ENCODE results near the gene USP6NL.

DNA sequence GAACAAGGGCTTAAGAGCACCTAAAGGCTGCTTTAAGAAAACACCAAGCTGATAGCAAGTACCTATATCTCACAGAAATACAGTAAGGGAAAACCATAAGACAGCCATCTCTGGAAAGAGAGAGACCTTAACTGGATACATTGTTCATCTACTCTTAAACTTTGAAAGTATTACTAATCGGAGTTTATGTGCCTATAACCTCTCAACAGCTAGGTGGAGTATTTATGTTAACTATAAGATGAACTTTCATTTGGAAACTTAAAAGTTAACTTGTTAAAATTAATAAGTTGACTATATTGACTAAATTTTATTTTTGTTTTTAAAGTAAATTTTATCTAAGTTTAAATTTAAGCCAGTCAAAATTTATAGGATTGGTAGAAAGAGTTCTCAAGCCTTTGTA, 90.6 kb downstream of the USP6NL start:
- TF ChIP-seq, protein P1, sequence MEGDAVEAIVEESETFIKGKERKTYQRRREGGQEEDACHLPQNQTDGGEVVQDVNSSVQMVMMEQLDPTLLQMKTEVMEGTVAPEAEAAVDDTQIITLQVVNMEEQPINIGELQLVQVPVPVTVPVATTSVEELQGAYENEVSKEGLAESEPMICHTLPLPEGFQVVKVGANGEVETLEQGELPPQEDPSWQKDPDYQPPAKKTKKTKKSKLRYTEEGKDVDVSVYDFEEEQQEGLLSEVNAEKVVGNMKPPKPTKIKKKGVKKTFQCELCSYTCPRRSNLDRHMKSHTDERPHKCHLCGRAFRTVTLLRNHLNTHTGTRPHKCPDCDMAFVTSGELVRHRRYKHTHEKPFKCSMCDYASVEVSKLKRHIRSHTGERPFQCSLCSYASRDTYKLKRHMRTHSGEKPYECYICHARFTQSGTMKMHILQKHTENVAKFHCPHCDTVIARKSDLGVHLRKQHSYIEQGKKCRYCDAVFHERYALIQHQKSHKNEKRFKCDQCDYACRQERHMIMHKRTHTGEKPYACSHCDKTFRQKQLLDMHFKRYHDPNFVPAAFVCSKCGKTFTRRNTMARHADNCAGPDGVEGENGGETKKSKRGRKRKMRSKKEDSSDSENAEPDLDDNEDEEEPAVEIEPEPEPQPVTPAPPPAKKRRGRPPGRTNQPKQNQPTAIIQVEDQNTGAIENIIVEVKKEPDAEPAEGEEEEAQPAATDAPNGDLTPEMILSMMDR (IDR thresholded peaks at IDR 0.05) = no peak
- TF ChIP-seq EZH2phosphoT487 (IDR thresholded peaks at IDR 0.05) (no peak), EZH2 (IDR thresholded peaks at IDR 0.05) (no peak)
